Measurements from ENCODE around the gene UGT1A6. TPM values are rescaled to one million over a fixed set of nuclear protein-coding genes. Genes with fewer than 3 reads are reported as not detected.

UGT1A6 gene
- total RNA-seq, 4 donors from 2014 or later, result 0.82 TPM; not detected in 3

- ATAC-seq (ENCODE audit: low FRiP score), result no peak
Observed at GRCh38 chr2:233684640-233685039, 8.1 kb upstream of the UGT1A6 start.

DNA sequence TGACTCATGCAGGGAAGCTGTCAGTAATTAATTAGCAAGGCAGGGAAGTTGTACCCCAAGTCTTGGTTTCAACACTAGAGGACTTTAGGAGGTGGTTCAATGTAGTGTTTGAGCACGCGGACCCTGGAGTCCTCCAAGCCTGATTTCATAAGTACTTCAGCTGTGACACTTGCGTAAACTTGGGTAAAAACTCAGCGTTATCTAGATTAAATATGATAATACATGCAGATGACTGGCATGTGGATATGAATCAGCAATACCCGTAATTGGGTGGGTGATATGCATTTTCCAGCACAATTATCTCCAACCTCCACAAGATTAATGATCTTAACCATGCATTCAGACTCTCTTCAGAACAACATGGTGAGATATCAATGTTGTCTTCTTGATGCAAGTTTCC, 5.8 kb upstream of the UGT1A6 start:
- no peak for ATAC-seq (ENCODE audit: low FRiP score)
- no peak for DNase-seq (ENCODE audit: low spot score)
- TF ChIP-seq, protein P1, sequence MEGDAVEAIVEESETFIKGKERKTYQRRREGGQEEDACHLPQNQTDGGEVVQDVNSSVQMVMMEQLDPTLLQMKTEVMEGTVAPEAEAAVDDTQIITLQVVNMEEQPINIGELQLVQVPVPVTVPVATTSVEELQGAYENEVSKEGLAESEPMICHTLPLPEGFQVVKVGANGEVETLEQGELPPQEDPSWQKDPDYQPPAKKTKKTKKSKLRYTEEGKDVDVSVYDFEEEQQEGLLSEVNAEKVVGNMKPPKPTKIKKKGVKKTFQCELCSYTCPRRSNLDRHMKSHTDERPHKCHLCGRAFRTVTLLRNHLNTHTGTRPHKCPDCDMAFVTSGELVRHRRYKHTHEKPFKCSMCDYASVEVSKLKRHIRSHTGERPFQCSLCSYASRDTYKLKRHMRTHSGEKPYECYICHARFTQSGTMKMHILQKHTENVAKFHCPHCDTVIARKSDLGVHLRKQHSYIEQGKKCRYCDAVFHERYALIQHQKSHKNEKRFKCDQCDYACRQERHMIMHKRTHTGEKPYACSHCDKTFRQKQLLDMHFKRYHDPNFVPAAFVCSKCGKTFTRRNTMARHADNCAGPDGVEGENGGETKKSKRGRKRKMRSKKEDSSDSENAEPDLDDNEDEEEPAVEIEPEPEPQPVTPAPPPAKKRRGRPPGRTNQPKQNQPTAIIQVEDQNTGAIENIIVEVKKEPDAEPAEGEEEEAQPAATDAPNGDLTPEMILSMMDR (IDR thresholded peaks at IDR 0.05), result no peak

More at GRCh38 chr2:233684640-233685039, 8.1 kb upstream of the UGT1A6 start:
- TF ChIP-seq, protein P1 (IDR thresholded peaks at IDR 0.05), result no peak
- no peak for DNase-seq (ENCODE audit: low spot score)

GRCh38 chr2:233688341-233688740, 4.3 kb upstream of the UGT1A6 start:
- DNase-seq (ENCODE audit: low spot score) (no peak), ATAC-seq (ENCODE audit: low FRiP score) (no peak)
- TF ChIP-seq, protein P1 (IDR thresholded peaks at IDR 0.05), result no peak

GRCh38 chr2:233689031-233689430, 3.7 kb upstream of the UGT1A6 start:
- no peak for DNase-seq (ENCODE audit: low spot score)
- TF ChIP-seq, protein P1 (IDR thresholded peaks at IDR 0.05), result no peak
- no peak for ATAC-seq (ENCODE audit: low FRiP score)

GRCh38 chr2:233689501-233689900, 3.2 kb upstream of the UGT1A6 start:
- ATAC-seq (ENCODE audit: low FRiP score), result no peak
- TF ChIP-seq, protein P1 (IDR thresholded peaks at IDR 0.05), result no peak
- no peak for DNase-seq (ENCODE audit: low spot score)

GRCh38 chr2:233690444-233690843, 2.2 kb upstream of the UGT1A6 start:
- TF ChIP-seq, protein P1 (IDR thresholded peaks at IDR 0.05), result no peak
- DNase-seq (ENCODE audit: low spot score) (no peak), ATAC-seq (ENCODE audit: low FRiP score) (no peak)

Data from omental fat pad (tissue), 4 donors.